GM23338 (cell line): Measurements from ENCODE around the gene MYOM1. TPM values are rescaled to one million over a fixed set of nuclear protein-coding genes. Genes with fewer than 3 reads are reported as not detected.

ENCODE experiments used
- ATAC-seq: fragments of 200-7000 bp; cut with Tn5 transposase; 3 replicates; pipeline ENCODE4 v1.9.1; 2020
- DNase-seq: peaks from one replicate; pipeline ENCODE4 v3.0.0-alpha.2; 2015; ENCODE audit warnings: low spot score
- H2AFZ ChIP-seq: fragments of 200-600 bp; sonication (generic); 2 replicates; pipeline ENCODE4 v1.8.0; 2016; ENCODE audit warnings: antibody characterized with exemption, mild to moderate bottlenecking, moderate library complexity
- H3F3A ChIP-seq: fragments of 200-600 bp; sonication (generic); replicated peaks from 2 replicates; pipeline ENCODE4 v1.8.0; 2017; ENCODE audit warnings: antibody characterized with exemption, mixed run types, low read depth
- H3K27ac ChIP-seq: fragments of 200-600 bp; sonication (generic); 2 replicates; pipeline ENCODE4 v1.6.1; 2016; ENCODE audit warnings: low read depth
- H3K27me3 ChIP-seq: fragments of 200-600 bp; sonication (generic); 2 replicates; pipeline ENCODE4 v1.8.0; 2016; ENCODE audit warnings: mild to moderate bottlenecking, mixed run types, moderate library complexity; ENCODE audit not compliant: insufficient read depth
- H3K36me3 ChIP-seq: fragments of 200-600 bp; sonication (generic); 2 replicates; pipeline ENCODE4 v1.8.0; 2016; ENCODE audit warnings: mild to moderate bottlenecking; ENCODE audit not compliant: insufficient read depth
- H3K4me1 ChIP-seq: fragments of 200-600 bp; sonication (generic); 2 replicates; pipeline ENCODE4 v1.8.0; 2016; ENCODE audit warnings: mild to moderate bottlenecking, moderate library complexity; ENCODE audit not compliant: insufficient read depth
- H3K4me2 ChIP-seq: fragments of 200-600 bp; sonication (generic); 2 replicates; pipeline ENCODE4 v1.7.1; 2017; ENCODE audit warnings: mixed run types
- H3K4me3 ChIP-seq: fragments of 200-600 bp; sonication (generic); 2 replicates; pipeline ENCODE4 v1.6.1; 2016; ENCODE audit warnings: mixed run types
- H3K79me2 ChIP-seq: fragments of 200-600 bp; sonication (generic); replicated peaks from 2 replicates; pipeline ENCODE4 v1.8.0; 2017; ENCODE audit warnings: mild to moderate bottlenecking; ENCODE audit not compliant: insufficient read depth
- H3K9me2 ChIP-seq: fragments of 200-600 bp; sonication (generic); 2 replicates; pipeline ENCODE4 v1.8.0; 2017; ENCODE audit not compliant: insufficient read depth
- H4K20me1 ChIP-seq: fragments of 200-600 bp; sonication (generic); replicated peaks from 2 replicates; pipeline ENCODE4 v1.8.0; 2017; ENCODE audit warnings: mild to moderate bottlenecking; ENCODE audit not compliant: insufficient read depth
- H3K27ac Mint-ChIP-seq: 2 replicates; pipeline ENCODE4 v1.8.0; 2020; ENCODE audit warnings: inconsistent platforms, mild to moderate bottlenecking, moderate library complexity, mixed read lengths
- H3K27me3 Mint-ChIP-seq: 3 replicates; pipeline ENCODE4 v1.8.0; 2022; ENCODE audit warnings: low read depth, mild to moderate bottlenecking, moderate library complexity, mixed read lengths, inconsistent platforms; ENCODE audit not compliant: insufficient read depth, poor library complexity
- H3K36me3 Mint-ChIP-seq: 3 replicates; pipeline ENCODE4 v1.8.0; 2021; ENCODE audit warnings: low read depth, mild to moderate bottlenecking, inconsistent platforms, moderate library complexity, mixed read lengths
- H3K4me1 Mint-ChIP-seq: 3 replicates; pipeline ENCODE4 v1.8.0; 2020; ENCODE audit warnings: mild to moderate bottlenecking, inconsistent platforms, mixed read lengths
- H3K4me3 Mint-ChIP-seq: 3 replicates; pipeline ENCODE4 v1.8.0; 2021; ENCODE audit warnings: moderate library complexity, mild to moderate bottlenecking, inconsistent platforms, mixed read lengths
- H3K9me3 Mint-ChIP-seq: 3 replicates; pipeline ENCODE4 v1.8.0; 2020; ENCODE audit warnings: moderate library complexity, mild to moderate bottlenecking, inconsistent platforms, mixed read lengths
- CREB1 ChIP-seq: fragments of 250-450 bp; sonication (Bioruptor Pico); IDR thresholded peaks from 2 replicates; pipeline ENCODE4 v1.5.0; 2020; ENCODE audit warnings: low read depth, mild to moderate bottlenecking, moderate library complexity
- CTCF ChIP-seq, 2 experiments: fragments of 200-600 bp in 1 of 2; sonication (generic) in 1 of 2; conservative IDR thresholded peaks; 2 replicates each; pipeline versions ENCODE4 v1.5.1 to v1.6.1; 2016 to 2017; ENCODE audit warnings: antibody characterized with exemption in 2 of 2, low read depth in 2 of 2, mild to moderate bottlenecking in 2 of 2, moderate library complexity in 1 of 2
- ETS1 ChIP-seq: IDR thresholded peaks from 2 replicates; pipeline ENCODE4 v1.6.1; 2016; ENCODE audit warnings: antibody characterized with exemption
- EZH2 ChIP-seq: fragments of 200-600 bp; sonication (generic); IDR thresholded peaks from one replicate; pipeline ENCODE4 v1.8.0; 2017; ENCODE audit warnings: antibody characterized with exemption, mild to moderate bottlenecking, low read depth; ENCODE audit not compliant: unreplicated experiment
- EZH2phosphoT487 ChIP-seq: fragments of 200-600 bp; sonication (generic); IDR thresholded peaks from one replicate; pipeline ENCODE4 v1.8.1; 2018; ENCODE audit warnings: antibody characterized with exemption; ENCODE audit not compliant: unreplicated experiment
- JUNB ChIP-seq: IDR thresholded peaks from one replicate; pipeline ENCODE4 v1.6.1; 2016; ENCODE audit warnings: antibody characterized with exemption; ENCODE audit not compliant: unreplicated experiment
- NANOG ChIP-seq: IDR thresholded peaks from 2 replicates; pipeline ENCODE4 v1.6.1; 2016; ENCODE audit warnings: antibody characterized with exemption, borderline replicate concordance
- POLR2AphosphoS5 ChIP-seq: IDR thresholded peaks from 2 replicates; pipeline ENCODE4 v1.6.1; 2016; ENCODE audit warnings: antibody characterized with exemption, low read depth
- REST ChIP-seq: IDR thresholded peaks from one replicate; pipeline ENCODE4 v1.6.1; 2018; ENCODE audit warnings: antibody characterized with exemption; ENCODE audit not compliant: unreplicated experiment
- STAT1 ChIP-seq: IDR thresholded peaks from one replicate; pipeline ENCODE4 v1.6.1; 2016; ENCODE audit warnings: antibody characterized with exemption; ENCODE audit not compliant: unreplicated experiment
- ZNF114 ChIP-seq: fragments of 250-450 bp; sonication (Bioruptor Pico); IDR thresholded peaks from 2 replicates; pipeline ENCODE4 v1.5.0; 2020; ENCODE audit warnings: mild to moderate bottlenecking, moderate library complexity
- ZNF331 ChIP-seq: fragments of 250-450 bp; sonication (Bioruptor Pico); IDR thresholded peaks from 2 replicates; pipeline ENCODE4 v1.5.0; 2020; ENCODE audit warnings: low read depth, mild to moderate bottlenecking, moderate library complexity
- ZNF462 ChIP-seq: fragments of 250-450 bp; sonication (Bioruptor Pico); IDR thresholded peaks from 2 replicates; pipeline ENCODE4 v1.5.0; 2020; ENCODE audit warnings: mild to moderate bottlenecking, moderate library complexity
- polyA plus RNA-seq: library from polyadenylated mRNA; unstranded; fragments of >200 nt; fragmentation: Nextera tagmentation; extraction: Ambion mirVana; gene quantifications from 2 replicates; pipeline ENCODE4 v1.2.1, GENCODE V29; 2016
- total RNA-seq: library from RNA; depleted of rRNA; stranded (reverse); fragments of >200 nt; shearing (Covaris generic); gene quantifications from 2 replicates; pipeline ENCODE4 v1.2.3, GENCODE V29; 2014

The MYOM1 gene
- total and polyA plus RNA-seq, 2 experiments from 2014 or later: 0.27 to 0.38 TPM

- H3K4me3 ChIP-seq: no peak overlapping the region
- no peak overlapping the region for H3K4me2 ChIP-seq
- H3F3A ChIP-seq: no peaks in the 10 kb centered on the region
- peaks cover 14% of the 10 kb centered on the region for H3K4me1 ChIP-seq
- no peak for DNase-seq
- Mint-ChIP-seq H3K4me1 (peaks cover 14% of the 10 kb centered on the region; the same call in 2 of the 3 replicates), H3K4me3 (no peak overlapping the region), H3K27me3 (peaks cover 2% of the 10 kb centered on the region), H3K9me3 (no peaks in the 10 kb centered on the region), H3K36me3 (no peaks in the 10 kb centered on the region), H3K27ac (no peak overlapping the region)
- H2AFZ ChIP-seq: no peak overlapping the region
- H3K27me3 ChIP-seq: no peaks in the 10 kb centered on the region
- H4K20me1 ChIP-seq: no peaks in the 10 kb centered on the region
- no peaks in the 10 kb centered on the region for H3K79me2 ChIP-seq
- no peak overlapping the region for H3K27ac ChIP-seq
- H3K9me2 ChIP-seq: no peaks in the 10 kb centered on the region; the same call in 1 of the 2 replicates
- ATAC-seq: no peak
- TF ChIP-seq REST (no peak), JUNB (no peak), ZNF331 (CRISPR knock-in tag) (no peak), EZH2 (no peak), STAT1 (no peak), ETS1 (no peak), POLR2AphosphoS5 (no peak), NANOG (no peak), ZNF114 (no peak), ZNF462 (CRISPR knock-in tag) (no peak), CREB1 (CRISPR knock-in tag) (no peak), EZH2phosphoT487 (no peak), CTCF (conservative IDR thresholded peaks at IDR 0.05; ENCODE audit: low read depth in 2 of 2) (no peak)
- H3K36me3 ChIP-seq: no peaks in the 10 kb centered on the region; the same call in 1 of the 2 replicates
These were observed 949 bp downstream of the MYOM1 start for GRCh38 chr18:3218819-3219218.
